Measurements from ENCODE around the gene ATP11B.

Gene ATP11B

DNA sequence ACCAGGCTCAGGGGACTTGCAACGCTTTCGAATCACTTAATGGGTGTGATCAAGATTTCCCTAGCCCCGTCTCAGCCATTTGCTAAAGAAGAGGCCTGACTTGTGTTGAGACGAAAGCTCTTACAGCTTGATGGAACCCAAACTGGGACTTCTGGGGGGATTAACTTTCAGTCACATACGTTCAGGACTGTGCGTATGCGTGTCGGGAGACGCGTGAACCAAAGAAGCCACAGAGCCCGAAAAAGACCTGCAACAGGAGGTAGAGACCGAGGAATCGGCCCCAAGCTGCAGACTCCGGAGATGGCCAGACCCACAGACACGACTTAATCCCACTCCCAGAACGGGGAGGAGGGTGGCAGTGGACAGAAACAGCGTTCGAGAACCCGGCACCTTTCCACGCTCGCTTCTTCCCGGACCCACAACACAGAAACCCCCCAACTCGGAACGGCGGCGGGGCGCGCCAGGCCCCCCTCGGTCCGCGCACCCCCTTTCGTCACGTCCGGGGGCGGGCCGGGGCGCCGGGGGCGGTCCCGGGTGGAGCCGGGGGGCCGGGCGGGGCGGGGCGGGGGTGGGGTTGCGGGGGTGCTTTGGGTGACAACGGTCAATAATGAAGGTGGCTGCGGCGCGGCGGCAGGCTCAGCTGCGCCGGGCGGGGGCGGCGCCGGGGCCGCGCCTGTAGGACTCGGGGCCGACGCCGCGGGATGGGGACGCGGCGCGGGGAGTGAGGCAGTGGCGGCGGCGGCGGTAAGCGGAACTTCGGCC is at the start of gene ATP11B:
TSS of gene ATP11B (plus strand) at position 604 of the 762 bp plus-strand sequence. CDS start 256 bp downstream, outside the sequence.
- TF ChIP-seq, protein P1, sequence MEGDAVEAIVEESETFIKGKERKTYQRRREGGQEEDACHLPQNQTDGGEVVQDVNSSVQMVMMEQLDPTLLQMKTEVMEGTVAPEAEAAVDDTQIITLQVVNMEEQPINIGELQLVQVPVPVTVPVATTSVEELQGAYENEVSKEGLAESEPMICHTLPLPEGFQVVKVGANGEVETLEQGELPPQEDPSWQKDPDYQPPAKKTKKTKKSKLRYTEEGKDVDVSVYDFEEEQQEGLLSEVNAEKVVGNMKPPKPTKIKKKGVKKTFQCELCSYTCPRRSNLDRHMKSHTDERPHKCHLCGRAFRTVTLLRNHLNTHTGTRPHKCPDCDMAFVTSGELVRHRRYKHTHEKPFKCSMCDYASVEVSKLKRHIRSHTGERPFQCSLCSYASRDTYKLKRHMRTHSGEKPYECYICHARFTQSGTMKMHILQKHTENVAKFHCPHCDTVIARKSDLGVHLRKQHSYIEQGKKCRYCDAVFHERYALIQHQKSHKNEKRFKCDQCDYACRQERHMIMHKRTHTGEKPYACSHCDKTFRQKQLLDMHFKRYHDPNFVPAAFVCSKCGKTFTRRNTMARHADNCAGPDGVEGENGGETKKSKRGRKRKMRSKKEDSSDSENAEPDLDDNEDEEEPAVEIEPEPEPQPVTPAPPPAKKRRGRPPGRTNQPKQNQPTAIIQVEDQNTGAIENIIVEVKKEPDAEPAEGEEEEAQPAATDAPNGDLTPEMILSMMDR (IDR thresholded peaks at IDR 0.05; ENCODE audit: control insufficient read depth, insufficient read depth, low read depth, low read length, missing control alignments), result no peak
- H3K4me3 ChIP-seq (ENCODE audit: control insufficient read depth, low read depth, low read length), result peak within 1 kb of the TSS; percentile 78
- no peak for DNase-seq (ENCODE audit: low read depth)

DNA sequence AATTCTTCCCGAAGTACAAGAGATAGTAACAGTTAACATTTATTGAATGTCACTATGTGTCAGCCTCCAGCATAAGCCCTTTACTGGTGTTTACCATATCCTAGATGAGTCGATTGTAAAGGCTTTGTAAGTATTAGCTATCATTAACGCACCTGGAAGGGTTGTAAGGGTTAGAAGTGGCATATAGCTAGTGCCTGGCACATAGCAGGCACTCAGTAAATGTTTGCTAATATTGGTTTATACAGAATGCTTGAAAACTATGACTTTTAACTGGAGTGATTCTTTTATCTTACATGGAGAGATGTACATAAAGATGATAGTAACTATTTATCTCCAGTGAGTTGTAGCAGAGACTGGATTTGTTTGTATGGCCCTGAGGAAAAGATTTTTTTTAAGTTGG is 46.3 kb upstream of the ATP11B start:
- TF ChIP-seq, protein P1 (IDR thresholded peaks at IDR 0.05; ENCODE audit: control insufficient read depth, insufficient read depth, low read depth, low read length, missing control alignments), result no peak
- no peak for DNase-seq (ENCODE audit: low read depth)
- no peak overlapping the region for H3K4me3 ChIP-seq (ENCODE audit: control insufficient read depth, low read depth, low read length)

DNA sequence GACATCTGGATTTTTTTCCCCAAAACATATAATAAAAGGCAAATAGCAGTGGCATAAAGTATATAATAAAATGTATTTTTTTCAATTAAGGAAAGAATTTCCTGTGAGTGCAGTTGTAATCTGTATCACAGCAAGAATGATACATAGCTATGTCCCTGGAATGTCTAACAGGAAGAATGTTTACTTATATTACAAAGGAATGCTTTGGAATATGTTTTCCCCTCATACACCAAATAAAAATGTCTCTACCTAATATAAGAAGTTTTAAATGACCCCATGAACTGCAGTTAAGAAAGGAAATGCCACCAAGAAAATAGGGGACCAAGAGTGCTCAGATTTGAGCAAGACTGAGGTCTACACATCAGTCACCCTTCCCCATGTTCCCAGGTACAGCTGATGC is 38.0 kb upstream of the ATP11B start:
- TF ChIP-seq, protein P1 (IDR thresholded peaks at IDR 0.05; ENCODE audit: control insufficient read depth, insufficient read depth, low read depth, low read length, missing control alignments), result no peak
- no peak for DNase-seq (ENCODE audit: low read depth)
- no peak overlapping the region for H3K4me3 ChIP-seq (ENCODE audit: control insufficient read depth, low read depth, low read length)

DNA sequence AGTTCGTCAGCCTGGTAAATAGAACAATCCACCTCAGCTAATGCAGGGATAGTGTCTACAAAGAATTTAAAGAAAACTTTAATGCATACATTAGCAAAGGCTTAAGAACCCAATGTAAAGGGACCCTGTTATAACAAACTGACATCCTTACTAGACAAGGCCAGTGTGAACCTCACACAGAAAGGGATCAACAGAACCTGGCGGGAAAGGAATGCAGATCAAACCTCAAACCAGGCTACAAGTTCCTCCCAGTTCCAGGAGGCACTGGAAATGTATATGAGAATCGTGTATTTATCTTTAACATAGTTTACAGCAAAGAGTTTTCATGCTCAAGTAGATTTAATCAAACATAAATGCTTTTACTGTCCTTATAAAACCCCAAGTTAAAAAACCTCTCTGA is 37.6 kb upstream of the ATP11B start:
- TF ChIP-seq, protein P1 (IDR thresholded peaks at IDR 0.05; ENCODE audit: control insufficient read depth, insufficient read depth, low read depth, low read length, missing control alignments), result no peak
- H3K4me3 ChIP-seq (ENCODE audit: control insufficient read depth, low read depth, low read length), result no peak overlapping the region
- DNase-seq (ENCODE audit: low read depth), result no peak

DNA sequence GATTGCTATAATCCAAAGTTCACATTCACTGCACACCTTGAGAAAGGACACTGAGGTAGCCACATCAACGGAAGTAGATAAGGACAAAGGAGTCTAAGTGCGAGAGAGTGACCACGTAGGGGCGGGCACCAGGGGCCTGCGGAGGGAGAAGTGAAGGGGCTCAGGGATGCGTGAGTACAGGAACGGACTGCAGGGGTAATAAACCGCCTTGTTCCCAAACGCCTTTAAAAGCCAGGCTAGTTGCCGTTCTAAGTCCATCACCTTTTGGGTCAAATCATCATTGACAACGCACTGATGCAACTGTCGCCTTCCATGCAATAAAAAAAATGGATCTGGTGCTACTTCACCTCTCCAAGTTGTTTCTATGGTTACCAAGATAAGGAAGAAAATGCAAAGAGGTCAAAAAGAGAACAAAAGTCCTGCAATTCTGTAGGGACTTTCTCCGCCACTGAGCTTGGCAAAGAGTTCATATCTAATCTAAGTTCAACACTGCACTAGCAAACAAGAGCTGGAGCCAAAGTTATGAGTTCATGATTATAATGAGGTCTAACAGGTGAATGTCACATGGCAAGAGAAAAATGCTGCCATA is 32.6 kb upstream of the ATP11B start:
- H3K4me3 ChIP-seq (ENCODE audit: control insufficient read depth, low read depth, low read length), result no peak overlapping the region
- no peak for DNase-seq (ENCODE audit: low read depth)
- TF ChIP-seq, protein P1 (IDR thresholded peaks at IDR 0.05; ENCODE audit: control insufficient read depth, insufficient read depth, low read depth, low read length, missing control alignments), result no peak

DNA sequence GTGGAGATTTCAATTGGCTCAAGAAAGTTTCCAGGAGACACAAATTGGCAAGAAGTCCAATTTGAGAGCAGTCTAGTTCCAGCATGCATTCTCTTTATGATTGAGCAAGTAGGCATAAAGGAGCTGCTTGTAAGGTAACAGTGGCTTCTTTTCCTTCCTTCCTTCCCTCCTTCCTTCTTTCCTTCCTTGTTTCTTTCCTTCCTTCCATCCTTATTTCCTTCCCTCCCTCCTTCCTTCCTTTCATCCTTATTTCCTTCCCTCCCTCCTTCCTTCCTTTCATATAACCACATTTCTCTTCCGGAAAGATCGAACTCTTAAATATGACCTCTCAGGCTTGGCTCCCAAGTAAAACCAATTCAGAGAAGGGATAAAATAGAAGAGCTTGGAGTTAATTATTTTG is 29.4 kb upstream of the ATP11B start:
- TF ChIP-seq, protein P1 (IDR thresholded peaks at IDR 0.05; ENCODE audit: control insufficient read depth, insufficient read depth, low read depth, low read length, missing control alignments), result no peak
- no peak for DNase-seq (ENCODE audit: low read depth)
- H3K4me3 ChIP-seq (ENCODE audit: control insufficient read depth, low read depth, low read length), result no peak overlapping the region

Data from AG09309 (cell line).